ENCODE measurements around the gene MEX3B. TPM values are rescaled to one million over a fixed set of nuclear protein-coding genes. Genes with fewer than 3 reads are reported as not detected.

Gene MEX3B
- total RNA-seq, 4 donors from 2014 or later = 0.26 to 27.7 (median 1.5) TPM

- Histone ChIP-seq H3K27ac (no peak overlapping the region), H3K4me1 (no peaks in the 10 kb centered on the region), H3K9me3 (no peaks in the 10 kb centered on the region), H3K36me3 (no peaks in the 10 kb centered on the region), H3K27me3 (no peaks in the 10 kb centered on the region), H3K4me3 (no peak overlapping the region)
- TF ChIP-seq CTCF (IDR thresholded peaks at IDR 0.05) (no peak), POLR2A (IDR thresholded peaks at IDR 0.05) (no peak)
- no peak for DNase-seq
- intact Hi-C loops (cut with DNase I; ENCODE audit: low total_unique reads) = no loop called here
Measured at GRCh38 chr15:82051664-82052063, 5.8 kb upstream of the MEX3B start.

GRCh38 chr15:82048811-82049210 lies 3.0 kb upstream of the MEX3B start:
- Histone ChIP-seq H3K4me3 (no peak overlapping the region), H3K4me1 (peaks cover 0 to 4% of the 10 kb centered on the region in 2 donors), H3K9me3 (no peaks in the 10 kb centered on the region), H3K27me3 (no peaks in the 10 kb centered on the region), H3K27ac (no peak overlapping the region), H3K36me3 (no peaks in the 10 kb centered on the region)
- no peak for TF ChIP-seq POLR2A (IDR thresholded peaks at IDR 0.05)
- no peak for TF ChIP-seq CTCF (IDR thresholded peaks at IDR 0.05)
- intact Hi-C loops (cut with DNase I; ENCODE audit: low total_unique reads) = no loop called here
- DNase-seq = no peak

- peak overlapping the region; percentile 86 to 93 for H3K27ac ChIP-seq
Measured at GRCh38 chr15:82047453-82048400, 1.9 kb upstream of the MEX3B start.

GRCh38 chr15:82046666-82047452 lies 1.0 kb upstream of the MEX3B start:
- peak overlapping the region; percentile 86 to 93 for H3K27ac ChIP-seq
- H3K36me3 ChIP-seq = no peaks in the 10 kb centered on the region
- TF ChIP-seq POLR2A (IDR thresholded peaks at IDR 0.05) (peak in 1 of 2 donors; percentile 75), CTCF (IDR thresholded peaks at IDR 0.05) (peak; percentile 58 to 89 (median 76))
- DNase-seq = peak; percentile 92
- H3K27me3 ChIP-seq = no peaks in the 10 kb centered on the region
- intact Hi-C loops (cut with DNase I; ENCODE audit: low total_unique reads) = no loop called here
- peaks cover 0 to 9% of the 10 kb centered on the region in 2 donors for H3K4me1 ChIP-seq
- no peaks in the 10 kb centered on the region for H3K9me3 ChIP-seq
- peak overlapping the region; percentile 55 to 70 for H3K4me3 ChIP-seq

More at GRCh38 chr15:82047453-82048400, 1.9 kb upstream of the MEX3B start:
- Histone ChIP-seq H3K4me1 (peaks cover 0 to 9% of the 10 kb centered on the region in 2 donors), H3K36me3 (no peaks in the 10 kb centered on the region), H3K4me3 (peak overlapping the region; percentile 55 to 70), H3K9me3 (no peaks in the 10 kb centered on the region), H3K27me3 (no peaks in the 10 kb centered on the region)
- no peak for TF ChIP-seq POLR2A (IDR thresholded peaks at IDR 0.05)
- intact Hi-C loops (cut with DNase I; ENCODE audit: low total_unique reads) = no loop called here
- no peak for DNase-seq

GRCh38 chr15:82045179-82045891 lies 483 bp downstream of the MEX3B start:
- Histone ChIP-seq H3K27me3 (no peaks in the 10 kb centered on the region), H3K4me3 (peak overlapping the region; percentile 55 to 70), H3K9me3 (no peaks in the 10 kb centered on the region), H3K36me3 (no peaks in the 10 kb centered on the region), H3K27ac (peak overlapping the region; percentile 86 to 93), H3K4me1 (peaks cover 0 to 9% of the 10 kb centered on the region in 2 donors)
- peak in 1 of 2 donors; percentile 36 for DNase-seq
- intact Hi-C loops (cut with DNase I; ENCODE audit: low total_unique reads) = no loop called here
- TF ChIP-seq CTCF (IDR thresholded peaks at IDR 0.05) (no peak), POLR2A (IDR thresholded peaks at IDR 0.05) (no peak)
